Occipital lobe (tissue), 1 donor: ENCODE data around the gene TOR4A. TPM values are rescaled to one million over a fixed set of nuclear protein-coding genes. Genes with fewer than 3 reads are reported as not detected.

ENCODE experiments used
- total RNA-seq: library from RNA; depleted of rRNA; stranded (reverse); fragments of >200 nt; gene quantifications from one replicate; pipeline ENCODE4 v1.2.3, GENCODE V29; 2014

The TOR4A gene
- total RNA-seq, 1 donor from 2014 or later = 0.31 TPM

Other genes with a start within 250 kb of the TOR4A start
- 20.9 TPM for gene ABCA2, start 249.5 kb upstream of the TOR4A start, total RNA-seq
- gene FUT7, start 245.6 kb upstream of the TOR4A start, total RNA-seq = not detected
- 15.3 TPM for gene NPDC1, start 231.5 kb upstream of the TOR4A start, total RNA-seq
- 0.16 TPM for gene ENTPD2, start 223.7 kb upstream of the TOR4A start, total RNA-seq
- 1.6 TPM for gene SAPCD2, start 207.2 kb upstream of the TOR4A start, total RNA-seq
- 0.31 TPM for gene UAP1L1, start 200.2 kb upstream of the TOR4A start, total RNA-seq
- gene MAN1B1, start 190.7 kb upstream of the TOR4A start, total RNA-seq = 38.5 TPM
- gene DPP7, start 163.0 kb upstream of the TOR4A start, total RNA-seq = 17.6 TPM
- gene GRIN1, start 138.6 kb upstream of the TOR4A start, total RNA-seq = 31.2 TPM
- 0.62 TPM for gene LRRC26, start 107.7 kb upstream of the TOR4A start, total RNA-seq
- gene TMEM210, start 105.7 kb upstream of the TOR4A start, total RNA-seq = not detected
- gene ANAPC2, start 89.2 kb upstream of the TOR4A start, total RNA-seq = 19.3 TPM
- gene SSNA1, start 89.0 kb upstream of the TOR4A start, total RNA-seq = 13.4 TPM
- gene TPRN, start 77.0 kb upstream of the TOR4A start, total RNA-seq = 4.7 TPM
- 42.9 TPM for gene TMEM203, start 72.1 kb upstream of the TOR4A start, total RNA-seq
- 2.8 TPM for gene NDOR1, start 72.0 kb upstream of the TOR4A start, total RNA-seq
- gene RNF208, start 55.5 kb upstream of the TOR4A start, total RNA-seq = 1.4 TPM
- not detected for gene CYSRT1, start 52.6 kb upstream of the TOR4A start, total RNA-seq
- not detected for gene RNF224, start 50.2 kb upstream of the TOR4A start, total RNA-seq
- gene SLC34A3, start 46.8 kb upstream of the TOR4A start, total RNA-seq = 0.16 TPM
- 68.9 TPM for gene TUBB4B, start 36.4 kb upstream of the TOR4A start, total RNA-seq
- not detected for gene STPG3, start 26.4 kb upstream of the TOR4A start, total RNA-seq
- 44.8 TPM for gene NELFB, start 22.4 kb upstream of the TOR4A start, total RNA-seq
- 3.6 TPM for gene NRARP, start 24.5 kb downstream of the TOR4A start, total RNA-seq
- gene EXD3, start 145.4 kb downstream of the TOR4A start, total RNA-seq = 14.2 TPM
- gene NOXA1, start 145.7 kb downstream of the TOR4A start, total RNA-seq = 2.0 TPM
- gene ENTPD8, start 163.6 kb downstream of the TOR4A start, total RNA-seq = 0.16 TPM
- gene NSMF, start 181.6 kb downstream of the TOR4A start, total RNA-seq = 35.7 TPM